ENCODE measurements around the gene RHOH.

GRCh38 chr4:40209401-40209800, 12.6 kb downstream of the RHOH start:
- TF ChIP-seq EZH2 (IDR thresholded peaks at IDR 0.05; ENCODE audit: insufficient read depth, low read length) (no peak), CTCF (IDR thresholded peaks at IDR 0.05; ENCODE audit: insufficient read depth, low read depth, low read length) (no peak)

Measured in astrocyte (in vitro differentiated cells and primary cell).